ENCODE data around the gene NOP53. TPM values are rescaled to one million over a fixed set of nuclear protein-coding genes. Genes with fewer than 3 reads are reported as not detected.

NOP53 gene
- total and polyA plus RNA-seq, 2 of the 13 experiments (the other 11 are each of a cell fraction or from before 2014, with no cell fraction given) = 53.9 to 141 TPM

- TF ChIP-seq, protein P1, sequence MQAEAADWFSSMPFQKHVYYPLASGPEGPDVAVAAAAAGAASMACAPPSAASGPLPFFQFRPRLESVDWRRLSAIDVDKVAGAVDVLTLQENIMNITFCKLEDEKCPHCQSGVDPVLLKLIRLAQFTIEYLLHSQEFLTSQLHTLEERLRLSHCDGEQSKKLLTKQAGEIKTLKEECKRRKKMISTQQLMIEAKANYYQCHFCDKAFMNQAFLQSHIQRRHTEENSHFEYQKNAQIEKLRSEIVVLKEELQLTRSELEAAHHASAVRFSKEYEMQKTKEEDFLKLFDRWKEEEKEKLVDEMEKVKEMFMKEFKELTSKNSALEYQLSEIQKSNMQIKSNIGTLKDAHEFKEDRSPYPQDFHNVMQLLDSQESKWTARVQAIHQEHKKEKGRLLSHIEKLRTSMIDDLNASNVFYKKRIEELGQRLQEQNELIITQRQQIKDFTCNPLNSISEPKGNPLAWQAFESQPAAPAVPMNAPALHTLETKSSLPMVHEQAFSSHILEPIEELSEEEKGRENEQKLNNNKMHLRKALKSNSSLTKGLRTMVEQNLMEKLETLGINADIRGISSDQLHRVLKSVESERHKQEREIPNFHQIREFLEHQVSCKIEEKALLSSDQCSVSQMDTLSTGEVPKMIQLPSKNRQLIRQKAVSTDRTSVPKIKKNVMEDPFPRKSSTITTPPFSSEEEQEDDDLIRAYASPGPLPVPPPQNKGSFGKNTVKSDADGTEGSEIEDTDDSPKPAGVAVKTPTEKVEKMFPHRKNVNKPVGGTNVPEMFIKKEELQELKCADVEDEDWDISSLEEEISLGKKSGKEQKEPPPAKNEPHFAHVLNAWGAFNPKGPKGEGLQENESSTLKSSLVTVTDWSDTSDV (CRISPR knock-in tag; IDR thresholded peaks at IDR 0.05) = no peak
- TF ChIP-seq SPEN (CRISPR knock-in tag; IDR thresholded peaks at IDR 0.05; ENCODE audit: low read depth) = no peak
- peak; percentile 56 for TF ChIP-seq XRCC5 (optimal IDR thresholded peaks at IDR 0.05; ENCODE audit: low read length)
- TF ChIP-seq BORCS8-MEF2B (CRISPR knock-in tag; IDR thresholded peaks at IDR 0.05) = 0 out of 2 replicates have a peak, but pooled peaks have one; percentile 23
- peak; percentile 32; the same call in 1 of the 2 replicates for TF ChIP-seq GABPB1 (CRISPR knock-in tag; IDR thresholded peaks at IDR 0.05)
- TF ChIP-seq LCORL (IDR thresholded peaks at IDR 0.05) = no peak
- 0 out of 2 replicates have a peak, but pooled peaks have one; percentile 19 for TF ChIP-seq LCORL (CRISPR knock-in tag; IDR thresholded peaks at IDR 0.05)
- TF ChIP-seq ZMYM3 (CRISPR knock-in tag; IDR thresholded peaks at IDR 0.05) = peak; percentile 96
- 0 out of 2 replicates have a peak, but pooled peaks have one; percentile 12 for TF ChIP-seq ZBTB33 (CRISPR knock-in tag; IDR thresholded peaks at IDR 0.05)
- TF ChIP-seq ZNF572 (CRISPR knock-in tag; IDR thresholded peaks at IDR 0.05) = 0 out of 2 replicates have a peak, but pooled peaks have one; percentile 39
- TF ChIP-seq FOSL2 (CRISPR knock-in tag; IDR thresholded peaks at IDR 0.05) = peak; percentile 14; the same call in 1 of the 2 replicates
- no peak for TF ChIP-seq SIN3A (IDR thresholded peaks at IDR 0.05; ENCODE audit: borderline replicate concordance, low read depth, low read length)
- no peak for TF ChIP-seq ZNF407 (CRISPR knock-in tag; IDR thresholded peaks at IDR 0.05; ENCODE audit: not compliant biosample characterization)
- peak; percentile 66 for TF ChIP-seq HDAC2 (CRISPR knock-in tag; IDR thresholded peaks at IDR 0.05)
- TF ChIP-seq ZNF234 (CRISPR knock-in tag; conservative IDR thresholded peaks at IDR 0.05) = no peak
Observed at GRCh38 chr19:47707135-47707925, 38.0 kb upstream of the NOP53 start (continued).
